Neutrophil (primary cell): Measurements from ENCODE around the gene PITX1.

ENCODE experiments used
- H3K27ac ChIP-seq: fragments of 200-600 bp; sonication (generic); 2 replicates; pipeline ENCODE4 v1.5.1; 2016; ENCODE audit warnings: mild to moderate bottlenecking, moderate library complexity
- H3K27me3 ChIP-seq: fragments of 200-600 bp; sonication (generic); 2 replicates; pipeline ENCODE4 v1.6.0; 2016; ENCODE audit warnings: mild to moderate bottlenecking
- H3K36me3 ChIP-seq: fragments of 200-600 bp; sonication (generic); 2 replicates; pipeline ENCODE4 v1.5.1; 2017
- H3K4me1 ChIP-seq, 2 experiments: fragments of 200-600 bp in 1 of 2; sonication (generic) in 1 of 2; 1 replicate in 1 of 2; 2 replicates in 1 of 2; pipeline versions ENCODE4 v1.5.1 to v1.6.1; 2013 to 2016; ENCODE audit warnings: low read depth in 1 of 2, low read length in 1 of 2, mild to moderate bottlenecking in 1 of 2, moderate library complexity in 1 of 2; ENCODE audit not compliant: control insufficient read depth in 1 of 2, insufficient read depth in 1 of 2
- H3K4me3 ChIP-seq, 2 experiments: fragments of 200-600 bp in 1 of 2; sonication (generic) in 1 of 2; 1 replicate in 1 of 2; 2 replicates in 1 of 2; pipeline ENCODE4 v1.5.1; 2013 to 2016; ENCODE audit warnings: low read depth in 1 of 2, low read length in 1 of 2, mild to moderate bottlenecking in 1 of 2, moderate library complexity in 1 of 2
- H3K9me3 ChIP-seq: fragments of 200-600 bp; sonication (generic); 2 replicates; pipeline ENCODE4 v1.5.1; 2016
- TF ChIP-seq, protein P1 (sequence below): fragments of 200-600 bp; sonication (generic); IDR thresholded peaks from 2 replicates; pipeline ENCODE4 v1.5.1; 2016; ENCODE audit warnings: antibody characterized with exemption

PITX1 gene

GRCh38 chr5:135013445-135013844 lies 20.6 kb downstream of the PITX1 start:
- Histone ChIP-seq H3K27ac (no peak overlapping the region), H3K36me3 (no peaks in the 10 kb centered on the region), H3K4me1 (no peaks in the 10 kb centered on the region), H3K9me3 (no peaks in the 10 kb centered on the region), H3K4me3 (no peak overlapping the region), H3K27me3 (peaks cover 10% of the 10 kb centered on the region)
- TF ChIP-seq, protein P1, sequence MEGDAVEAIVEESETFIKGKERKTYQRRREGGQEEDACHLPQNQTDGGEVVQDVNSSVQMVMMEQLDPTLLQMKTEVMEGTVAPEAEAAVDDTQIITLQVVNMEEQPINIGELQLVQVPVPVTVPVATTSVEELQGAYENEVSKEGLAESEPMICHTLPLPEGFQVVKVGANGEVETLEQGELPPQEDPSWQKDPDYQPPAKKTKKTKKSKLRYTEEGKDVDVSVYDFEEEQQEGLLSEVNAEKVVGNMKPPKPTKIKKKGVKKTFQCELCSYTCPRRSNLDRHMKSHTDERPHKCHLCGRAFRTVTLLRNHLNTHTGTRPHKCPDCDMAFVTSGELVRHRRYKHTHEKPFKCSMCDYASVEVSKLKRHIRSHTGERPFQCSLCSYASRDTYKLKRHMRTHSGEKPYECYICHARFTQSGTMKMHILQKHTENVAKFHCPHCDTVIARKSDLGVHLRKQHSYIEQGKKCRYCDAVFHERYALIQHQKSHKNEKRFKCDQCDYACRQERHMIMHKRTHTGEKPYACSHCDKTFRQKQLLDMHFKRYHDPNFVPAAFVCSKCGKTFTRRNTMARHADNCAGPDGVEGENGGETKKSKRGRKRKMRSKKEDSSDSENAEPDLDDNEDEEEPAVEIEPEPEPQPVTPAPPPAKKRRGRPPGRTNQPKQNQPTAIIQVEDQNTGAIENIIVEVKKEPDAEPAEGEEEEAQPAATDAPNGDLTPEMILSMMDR = no peak

DNA sequence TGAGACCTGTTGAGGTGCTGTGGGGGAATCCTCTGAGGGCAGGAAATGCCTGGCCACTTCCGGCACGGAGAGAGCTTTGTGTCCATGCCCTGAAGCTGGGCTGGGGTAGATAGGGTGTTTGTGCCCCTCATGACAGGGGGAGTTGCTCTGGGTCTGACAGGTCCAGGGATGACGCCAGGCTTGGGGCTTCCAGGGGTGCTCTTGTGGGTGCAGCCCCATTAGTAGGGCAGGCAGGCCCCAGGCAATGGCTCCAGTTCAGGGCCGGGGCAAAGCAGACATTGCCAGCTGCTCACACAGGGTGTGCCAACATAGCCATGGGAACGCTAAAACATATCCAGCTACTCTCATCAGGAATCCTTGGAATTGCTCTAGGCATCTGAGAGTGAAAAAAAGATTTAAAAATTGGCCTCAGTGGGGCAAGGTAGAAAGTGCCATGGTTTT lies 21.1 kb downstream of the PITX1 start:
- TF ChIP-seq, protein P1 = no peak
- Histone ChIP-seq H3K4me1 (no peaks in the 10 kb centered on the region), H3K9me3 (no peaks in the 10 kb centered on the region), H3K27ac (no peak overlapping the region), H3K4me3 (no peak overlapping the region), H3K36me3 (no peaks in the 10 kb centered on the region), H3K27me3 (peaks cover 6% of the 10 kb centered on the region)

GRCh38 chr5:135012033-135012588 lies 21.9 kb downstream of the PITX1 start:
- Histone ChIP-seq H3K27me3 (peaks cover 4% of the 10 kb centered on the region), H3K36me3 (no peaks in the 10 kb centered on the region), H3K4me1 (no peaks in the 10 kb centered on the region), H3K27ac (no peak overlapping the region), H3K4me3 (no peak overlapping the region), H3K9me3 (no peaks in the 10 kb centered on the region)
- TF ChIP-seq, protein P1 = no peak

- no peaks in the 10 kb centered on the region for H3K4me1 ChIP-seq
- H3K36me3 ChIP-seq = no peaks in the 10 kb centered on the region
- H3K27ac ChIP-seq = no peak overlapping the region
- TF ChIP-seq, protein P1 = no peak
- no peaks in the 10 kb centered on the region for H3K27me3 ChIP-seq
- H3K4me3 ChIP-seq = no peak overlapping the region
- H3K9me3 ChIP-seq = no peaks in the 10 kb centered on the region
Observed at GRCh38 chr5:135011355-135012032, 22.5 kb downstream of the PITX1 start.

- Histone ChIP-seq H3K27ac (no peak overlapping the region), H3K4me1 (no peaks in the 10 kb centered on the region), H3K36me3 (no peaks in the 10 kb centered on the region), H3K27me3 (no peaks in the 10 kb centered on the region), H3K4me3 (no peak overlapping the region), H3K9me3 (no peaks in the 10 kb centered on the region)
- TF ChIP-seq, protein P1 = no peak
Observed at GRCh38 chr5:135010502-135011354, 23.3 kb downstream of the PITX1 start.
